HPDE6-E6E7 (cell line): ENCODE data around the gene AUTS2.

Source experiments
- DNase-seq: peaks from one replicate; pipeline ENCODE4 v3.0.0; 2011; ENCODE audit warnings: missing footprints; ENCODE audit errors: extremely low spot score

The AUTS2 gene

DNA sequence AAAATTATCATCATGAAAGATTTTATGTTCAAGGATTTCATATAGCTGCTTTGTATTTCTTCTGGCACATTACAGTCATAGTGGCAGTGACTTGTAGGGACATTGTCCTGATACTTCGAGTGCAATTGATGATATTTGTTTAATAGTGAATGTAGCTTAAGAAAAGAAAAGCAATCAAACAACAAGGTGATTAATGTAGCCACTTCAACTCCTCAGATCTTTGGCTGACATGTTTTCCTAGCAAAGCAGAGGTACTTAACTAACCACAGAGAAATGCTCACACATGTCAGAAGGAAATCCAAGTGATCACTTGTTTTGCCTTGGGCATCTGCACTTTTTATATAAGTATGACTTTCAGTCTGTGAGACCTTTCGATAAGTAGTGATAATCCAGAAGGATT, 470.3 kb downstream of the AUTS2 start:
- no peak for DNase-seq

DNA sequence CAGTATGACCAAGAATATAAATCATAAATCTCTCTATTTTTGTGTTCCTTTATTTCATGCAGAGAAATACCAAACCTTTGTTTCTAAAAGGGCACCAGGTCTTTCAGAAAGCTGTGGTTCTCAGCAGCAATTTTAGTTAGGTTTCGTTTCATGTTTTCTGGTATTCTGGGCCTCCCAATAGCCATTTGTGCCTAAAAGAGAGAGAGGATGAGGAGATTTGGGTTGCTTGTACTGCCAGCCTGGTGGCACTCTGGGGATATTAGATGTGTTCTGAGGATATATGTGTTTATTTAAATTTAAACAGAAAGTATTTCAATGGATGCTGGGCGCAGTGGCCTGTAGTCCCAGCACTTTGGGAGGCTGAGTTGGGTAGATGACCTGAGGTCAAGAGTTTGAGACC, 471.7 kb downstream of the AUTS2 start:
- no peak for DNase-seq

DNA sequence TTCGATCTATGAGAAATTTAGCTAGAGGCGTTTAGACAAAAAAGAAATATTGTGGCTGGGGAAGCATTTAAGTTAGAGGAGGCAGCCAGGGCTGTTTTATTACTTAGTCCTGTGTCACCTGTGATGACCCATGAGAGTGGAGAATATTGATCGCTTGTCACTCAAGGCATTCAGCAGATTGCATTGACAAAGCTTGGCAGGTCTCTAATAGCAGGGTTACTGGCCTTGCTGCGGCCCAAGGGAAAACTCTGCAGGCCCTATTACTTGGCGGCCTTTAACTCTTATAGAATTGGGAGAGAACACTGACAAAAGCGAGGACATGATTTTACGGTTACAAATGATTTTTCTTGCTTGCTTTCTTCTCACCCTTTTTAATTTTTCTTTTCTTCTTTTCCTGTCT, 473.5 kb downstream of the AUTS2 start:
- no peak for DNase-seq

DNA sequence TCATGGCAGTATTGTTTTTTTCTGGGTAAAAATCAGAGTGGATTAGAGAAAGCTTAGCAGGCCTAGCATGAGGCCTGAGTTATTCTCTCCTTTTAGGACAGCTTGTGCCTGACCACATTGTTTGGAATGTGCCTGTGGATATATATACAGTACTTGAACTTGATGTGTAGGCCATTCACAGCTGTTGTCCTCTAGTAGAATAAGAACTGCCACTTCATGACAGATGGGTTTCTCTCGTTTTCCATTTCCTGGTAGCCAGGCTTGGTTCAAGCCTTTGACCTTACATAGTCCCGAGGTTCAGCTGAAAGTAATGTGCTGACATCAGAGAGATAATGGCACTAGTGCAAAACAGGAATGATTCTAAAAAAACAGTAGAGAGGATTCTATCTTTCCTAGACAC, 473.9 kb downstream of the AUTS2 start:
- DNase-seq = no peak

DNA sequence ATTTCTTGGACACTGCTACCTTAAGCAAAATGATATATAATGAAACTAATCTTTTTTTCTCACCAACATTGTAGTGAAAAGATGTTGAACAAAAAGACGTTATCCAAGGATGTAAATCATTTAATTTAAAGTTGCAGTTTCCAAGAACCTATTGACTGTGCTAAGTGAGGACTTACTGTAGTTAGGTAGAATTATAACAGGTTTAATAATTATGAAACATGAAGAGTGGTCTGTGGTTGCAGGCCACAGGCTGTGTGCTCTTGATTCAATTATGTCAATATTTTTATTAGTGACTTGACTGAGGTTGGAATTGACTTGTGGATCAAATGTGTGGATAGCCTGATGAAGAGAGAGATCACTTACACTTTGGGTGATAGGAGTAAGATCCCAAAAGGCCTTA, 478.1 kb downstream of the AUTS2 start:
- DNase-seq = no peak

DNA sequence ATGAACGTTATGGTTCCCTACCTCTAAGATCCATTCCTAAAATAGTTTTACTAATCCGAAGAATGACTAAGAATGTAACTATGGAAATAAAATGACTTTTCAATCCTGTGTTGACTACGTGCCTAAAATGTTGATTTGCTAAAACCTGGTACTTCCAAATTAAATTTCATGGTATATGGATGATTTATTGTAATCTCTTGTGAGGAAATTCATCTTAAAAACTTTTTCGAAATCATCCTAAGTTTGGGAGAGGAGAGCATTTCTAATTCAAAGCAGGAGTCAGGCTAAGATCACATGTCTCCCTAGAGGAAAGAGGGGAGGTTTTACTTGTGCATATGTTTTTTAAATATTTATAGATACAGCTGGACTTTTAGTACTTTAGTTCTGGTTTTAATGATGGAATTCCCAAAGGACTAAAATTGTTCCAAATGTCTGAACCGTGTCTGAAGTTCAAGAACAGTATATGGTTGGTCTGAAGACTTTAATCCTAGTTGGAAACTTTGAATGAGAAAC, 483.9 kb downstream of the AUTS2 start:
- DNase-seq = no peak

DNA sequence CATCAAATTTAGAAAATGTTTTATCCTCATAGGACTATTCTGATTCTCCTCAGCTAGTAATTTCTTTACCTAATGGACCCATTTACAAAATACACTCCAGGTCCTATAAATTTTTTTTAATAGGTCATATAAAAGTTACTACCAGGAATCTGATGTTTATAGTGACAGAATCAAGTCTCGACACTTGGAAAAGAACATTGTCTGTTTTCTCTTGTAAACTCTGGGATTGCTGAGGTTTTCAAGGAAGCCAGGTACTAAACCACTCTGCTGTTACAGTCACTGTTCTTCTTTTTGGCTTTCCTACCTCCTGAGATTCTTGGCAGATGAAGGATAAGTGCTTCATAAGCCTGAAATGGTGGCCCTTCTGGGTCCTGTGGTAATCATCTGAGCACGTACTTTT, 493.1 kb downstream of the AUTS2 start:
- DNase-seq = no peak

DNA sequence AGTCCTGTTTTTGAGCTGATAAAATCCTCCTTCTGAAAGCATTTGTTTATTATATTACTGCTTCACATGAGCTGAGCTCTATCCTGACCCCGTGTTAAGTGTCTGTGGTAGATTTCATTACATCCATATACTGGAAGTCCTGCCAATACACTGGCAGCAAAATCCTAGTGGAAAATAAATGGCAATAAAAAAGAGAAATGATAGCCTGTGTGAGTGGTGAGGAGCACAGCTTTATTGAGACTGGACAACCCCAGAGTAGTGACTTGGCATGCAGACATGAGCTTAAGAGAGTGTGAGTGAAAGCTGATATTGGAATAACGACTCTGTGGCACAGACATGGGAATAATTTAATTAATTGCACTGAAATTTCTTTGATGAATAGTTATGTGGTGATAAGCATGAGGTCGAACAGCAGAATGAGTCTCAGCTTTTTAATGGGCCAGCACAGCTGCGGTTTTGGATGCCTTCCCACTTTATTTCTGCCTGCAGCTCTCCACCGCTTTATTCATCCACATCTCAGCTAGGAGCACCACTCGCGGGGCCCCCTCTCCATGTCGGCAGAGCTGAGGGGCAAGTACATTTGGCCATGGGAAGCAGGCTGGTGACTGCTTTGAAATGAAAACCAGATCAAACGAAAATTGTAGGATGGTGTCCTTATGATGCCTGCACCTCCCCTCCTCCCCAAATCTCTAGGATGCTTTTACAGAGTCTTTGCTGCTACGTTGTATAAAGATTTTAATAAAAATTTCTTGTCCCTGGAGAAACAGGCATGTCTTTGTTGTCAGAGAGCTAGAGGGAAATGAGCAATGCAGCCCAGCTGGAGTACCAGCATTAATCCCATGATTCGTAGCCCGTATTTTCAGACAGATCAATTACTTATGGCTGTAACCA, 494.3 kb downstream of the AUTS2 start:
- DNase-seq = no peak

DNA sequence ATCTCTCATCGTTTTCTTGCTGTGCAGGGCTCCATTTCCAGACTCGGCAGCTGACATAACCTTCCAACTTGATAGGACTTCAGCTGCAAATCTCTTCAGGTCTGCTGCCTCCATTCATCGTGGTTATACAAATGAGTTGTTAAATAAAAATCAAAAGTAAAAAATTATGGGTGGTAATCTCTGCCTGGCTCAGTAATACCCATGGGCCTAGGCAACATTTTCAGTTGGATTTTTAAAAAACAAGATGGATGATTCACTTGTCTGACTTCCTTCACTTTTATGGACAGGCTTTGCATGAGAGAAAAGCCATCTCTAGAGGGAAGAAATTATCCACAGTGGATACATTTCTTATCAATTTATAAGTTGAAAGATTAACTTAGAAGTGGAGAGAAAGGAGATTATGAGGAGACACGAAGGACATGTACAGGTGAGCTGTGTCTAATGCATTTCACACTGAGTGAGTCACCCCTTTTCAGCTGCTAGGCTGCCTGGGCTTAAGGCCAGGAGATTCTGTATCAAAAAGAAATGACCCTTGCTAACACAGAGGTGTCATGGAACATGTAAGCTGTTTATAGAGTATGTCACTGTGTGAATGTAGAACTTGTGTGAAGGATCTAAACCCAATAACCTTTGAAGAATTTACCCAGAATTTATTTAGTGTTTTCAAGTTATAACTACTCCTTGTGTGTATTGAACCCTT, 495.1 kb downstream of the AUTS2 start:
- DNase-seq = no peak

DNA sequence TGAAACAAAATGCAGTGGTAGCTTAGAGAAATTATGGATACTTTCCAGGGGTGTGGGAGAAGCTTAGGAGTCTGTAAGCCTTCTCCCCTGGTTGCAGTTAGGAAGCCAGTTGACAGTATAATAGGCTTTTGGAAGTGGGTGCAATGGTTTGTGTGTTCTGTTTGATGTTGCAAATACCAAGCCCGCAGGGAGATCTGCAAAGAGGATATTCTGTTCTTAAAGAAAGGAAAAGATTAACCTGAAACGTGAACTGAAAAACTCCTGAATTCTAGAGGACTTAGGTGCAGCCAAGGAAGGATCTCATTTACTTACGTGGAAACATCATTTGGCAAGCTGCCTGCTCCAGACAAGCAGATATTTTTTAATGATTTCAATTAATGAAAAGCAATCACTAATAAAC, 496.6 kb downstream of the AUTS2 start:
- no peak for DNase-seq

DNA sequence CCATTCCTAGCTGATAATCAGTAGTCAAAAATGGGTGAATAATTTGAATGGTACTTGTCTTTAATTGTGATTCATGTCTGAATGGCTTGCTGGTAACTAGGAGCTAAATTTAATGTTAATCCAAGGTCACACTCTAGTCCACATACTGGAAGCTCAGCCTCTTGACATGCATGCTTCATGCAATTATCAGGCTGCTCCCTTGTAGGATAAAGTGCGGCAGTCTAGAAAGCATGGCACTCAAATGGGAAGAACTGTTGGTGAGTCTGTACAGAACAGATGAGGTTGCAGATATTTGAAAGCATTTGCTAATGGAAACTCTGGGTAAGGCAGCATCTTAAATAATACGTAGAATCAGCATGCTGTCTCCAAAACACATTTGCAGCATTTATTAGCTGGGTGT, 499.4 kb downstream of the AUTS2 start:
- no peak for DNase-seq

DNA sequence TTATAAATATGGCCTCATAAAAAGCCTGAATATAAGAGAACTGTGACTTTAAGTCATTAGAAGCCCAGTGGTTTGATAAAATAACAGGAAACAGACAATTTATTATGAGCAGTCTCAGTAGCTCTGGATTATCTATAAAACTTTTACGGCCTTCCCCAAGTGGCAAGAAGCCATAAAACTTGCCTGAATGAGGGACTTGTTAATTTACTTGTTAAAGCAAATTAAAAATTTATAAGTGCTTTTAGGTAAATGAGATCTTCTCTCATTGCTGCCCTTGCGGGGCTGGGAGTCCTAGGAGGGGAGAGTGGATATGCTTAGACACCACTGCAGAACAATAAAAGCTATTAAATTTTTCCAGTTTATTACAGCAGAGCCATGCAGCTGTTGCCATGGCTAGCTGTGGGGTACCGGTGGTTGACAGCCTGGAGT, 499.9 kb downstream of the AUTS2 start:
- no peak for DNase-seq

DNA sequence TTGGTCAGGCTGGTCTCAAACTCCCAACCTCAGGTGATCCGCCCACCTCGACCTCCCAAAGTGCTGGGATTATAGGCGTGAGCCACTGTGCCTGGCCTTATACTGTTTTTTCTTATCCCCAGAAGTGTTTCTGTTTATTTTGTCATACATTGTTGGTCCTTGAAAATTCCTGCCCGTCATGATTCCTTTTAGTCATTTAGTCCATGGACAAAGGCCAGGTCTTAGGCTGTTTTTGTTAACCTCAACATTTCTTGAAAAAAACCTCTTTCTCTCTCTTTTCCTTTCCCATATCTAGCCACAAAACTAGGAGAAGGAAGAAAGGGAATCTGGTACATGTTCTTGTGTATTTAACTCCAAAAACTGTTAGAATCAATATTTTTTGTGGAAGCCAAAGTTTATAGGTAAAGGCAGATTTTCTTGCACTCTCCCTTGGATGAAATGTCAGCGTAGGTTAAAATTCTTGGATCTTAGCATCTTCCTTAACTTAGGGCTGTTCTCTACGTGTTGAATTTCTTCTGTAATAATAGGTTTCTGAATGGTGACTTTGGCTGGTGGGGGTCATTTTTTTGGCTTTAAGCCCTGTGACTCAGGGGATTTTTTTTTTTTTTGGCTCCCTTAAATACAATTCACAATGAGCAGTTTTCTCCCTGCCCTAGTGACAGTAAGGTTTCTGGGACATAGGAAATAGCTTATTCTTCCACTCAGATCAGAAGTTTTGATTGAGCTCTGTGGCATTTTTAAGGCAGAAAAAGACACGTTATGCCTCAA, 500.8 kb downstream of the AUTS2 start:
- no peak for DNase-seq

DNA sequence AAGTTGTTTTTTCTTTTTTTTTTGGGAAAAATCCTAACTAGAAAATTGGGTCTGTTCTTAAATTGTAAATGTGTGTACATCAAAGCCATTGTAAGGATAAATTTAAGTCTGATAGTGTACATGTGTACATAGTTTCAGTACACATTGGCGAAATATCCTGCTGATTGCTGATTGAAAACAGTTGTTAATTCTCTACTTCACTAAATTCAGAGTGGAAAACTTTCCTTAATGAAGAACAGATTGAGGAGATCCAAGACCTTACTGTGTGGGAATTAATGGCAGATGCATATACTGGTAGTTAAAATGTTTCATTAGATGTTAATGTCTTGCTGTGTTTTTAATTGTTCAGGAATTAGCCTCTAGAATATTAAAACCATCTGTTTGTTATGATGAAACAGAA, 506.0 kb downstream of the AUTS2 start:
- DNase-seq = no peak

DNA sequence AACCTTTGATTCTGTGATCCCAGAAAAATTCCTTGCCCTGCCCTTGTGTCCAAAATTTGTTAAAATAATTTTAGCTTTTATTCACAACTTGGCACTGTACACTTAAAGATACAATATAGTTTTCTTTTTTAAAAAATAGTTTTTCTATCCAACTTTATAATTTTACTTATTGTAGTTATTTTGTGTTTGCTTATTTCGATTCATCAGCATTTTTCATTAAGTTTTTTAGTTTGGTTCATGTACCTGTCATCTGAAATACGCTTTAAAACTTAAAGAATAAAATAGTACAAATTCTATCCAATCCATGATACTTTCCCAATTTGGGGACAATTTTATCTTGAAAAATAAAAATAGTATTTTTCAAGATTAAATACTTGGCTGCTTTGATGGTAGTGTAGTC, 514.8 kb downstream of the AUTS2 start:
- no peak for DNase-seq

DNA sequence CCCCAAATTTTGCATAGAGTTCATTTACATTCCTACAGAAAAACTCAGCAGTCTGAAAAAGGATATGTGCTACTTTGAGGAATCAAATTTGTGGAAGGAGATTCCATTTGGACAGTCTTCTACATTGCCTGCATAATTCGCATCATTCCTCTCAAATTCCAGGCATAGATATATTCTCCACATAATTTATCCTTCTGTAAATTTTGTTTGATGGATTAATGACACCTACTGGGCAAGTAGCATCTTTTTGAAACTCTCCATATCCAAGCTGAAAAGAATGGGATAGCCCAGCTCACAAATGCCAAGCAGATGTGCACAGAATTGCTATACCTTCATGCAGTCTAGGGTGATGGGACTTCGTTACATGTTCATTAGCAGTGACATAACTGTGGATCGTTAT, 515.3 kb downstream of the AUTS2 start:
- no peak for DNase-seq

DNA sequence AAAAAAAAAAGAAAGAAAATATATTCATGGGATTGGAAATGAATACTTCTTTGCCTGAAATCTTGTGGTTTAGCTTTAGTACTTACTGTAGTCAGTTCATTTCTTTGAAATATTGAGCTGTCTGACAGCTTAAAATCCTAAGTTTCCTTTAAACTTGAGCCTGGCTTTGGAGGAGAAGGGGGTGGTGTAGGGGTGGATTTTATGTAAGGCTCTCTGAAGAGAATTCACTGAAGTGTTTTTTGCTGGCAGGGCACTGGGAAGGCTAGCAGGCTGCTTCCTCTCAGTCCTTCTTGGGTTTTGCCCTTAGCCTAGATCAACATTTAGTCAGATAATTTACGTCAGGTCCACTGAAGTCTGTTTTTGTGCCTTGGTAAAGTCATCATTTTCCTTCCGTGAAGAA, 516.5 kb downstream of the AUTS2 start:
- no peak for DNase-seq

DNA sequence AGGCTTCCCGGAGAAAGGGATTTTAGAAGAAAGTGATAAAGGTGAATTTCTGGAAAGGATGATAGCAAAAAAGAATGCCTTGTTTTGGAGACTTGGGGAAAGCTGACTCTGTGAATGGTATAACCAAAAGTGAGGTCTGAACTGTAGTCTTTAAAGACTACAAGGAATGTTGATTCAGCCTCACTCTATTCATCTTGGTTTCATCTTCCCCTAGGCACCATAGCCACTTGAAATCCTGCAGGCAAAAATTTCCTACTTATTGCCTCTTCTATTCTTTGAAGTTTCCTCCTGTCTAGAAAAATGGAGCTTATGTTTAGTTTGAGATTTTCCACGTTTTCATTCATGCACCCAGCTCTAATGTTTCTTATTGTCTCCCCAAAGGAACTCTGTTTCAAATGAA, 518.0 kb downstream of the AUTS2 start:
- no peak for DNase-seq

DNA sequence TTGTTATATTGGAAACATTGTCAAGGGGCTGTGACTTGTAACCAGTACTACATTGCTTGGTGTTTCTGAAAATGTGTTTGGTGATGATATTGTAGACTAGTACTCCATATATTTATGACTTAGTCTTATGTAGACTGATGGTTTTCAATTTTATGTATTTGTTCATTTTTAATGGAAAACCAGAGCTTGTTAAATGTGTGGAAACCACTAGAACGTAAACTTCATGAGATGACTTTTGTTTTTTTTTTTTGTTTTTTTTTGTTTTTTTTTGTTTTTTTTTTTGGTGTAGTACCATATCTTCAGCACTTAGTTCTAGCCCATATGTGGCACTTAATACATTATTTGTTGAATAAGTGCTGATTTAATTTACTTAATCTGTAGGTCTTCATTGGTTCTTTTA, 518.6 kb downstream of the AUTS2 start:
- no peak for DNase-seq

DNA sequence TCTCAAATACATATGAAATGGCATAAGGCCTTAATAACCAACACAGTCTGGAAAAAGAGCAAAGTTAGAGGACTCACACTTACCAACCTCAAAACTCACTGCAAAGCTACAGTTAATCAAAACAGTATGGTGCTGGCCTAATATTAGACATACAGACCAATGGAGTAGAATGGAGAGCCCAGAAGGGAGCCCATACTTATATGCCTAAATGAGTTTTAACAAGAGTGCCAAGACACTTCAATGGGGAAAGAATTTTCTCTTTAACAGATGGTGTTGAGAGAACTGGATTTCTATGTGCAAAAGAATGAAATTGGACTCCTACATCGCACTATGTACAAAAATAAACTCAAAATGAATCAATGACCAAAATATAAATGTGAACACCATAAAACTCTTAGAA, 522.6 kb downstream of the AUTS2 start:
- DNase-seq = no peak

DNA sequence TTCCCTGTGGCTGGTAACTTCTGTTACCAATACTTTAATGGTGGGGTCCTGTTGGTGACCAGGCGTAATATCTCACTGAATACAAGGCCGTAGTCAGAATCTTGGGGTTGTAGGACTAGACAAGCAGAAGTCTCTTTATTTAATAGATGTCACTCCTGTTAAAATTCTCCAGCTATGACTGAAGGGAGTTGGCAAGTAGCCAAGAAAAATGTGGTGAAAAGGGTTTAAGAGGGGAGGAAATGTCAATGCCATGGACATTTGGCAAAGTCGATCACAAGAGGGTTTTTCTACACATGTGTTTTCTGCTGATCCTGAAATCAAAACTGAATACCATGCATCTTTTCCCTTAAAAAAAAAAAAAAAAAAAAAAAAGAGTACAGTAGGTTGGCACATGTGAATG, 533.5 kb downstream of the AUTS2 start:
- DNase-seq = no peak

DNA sequence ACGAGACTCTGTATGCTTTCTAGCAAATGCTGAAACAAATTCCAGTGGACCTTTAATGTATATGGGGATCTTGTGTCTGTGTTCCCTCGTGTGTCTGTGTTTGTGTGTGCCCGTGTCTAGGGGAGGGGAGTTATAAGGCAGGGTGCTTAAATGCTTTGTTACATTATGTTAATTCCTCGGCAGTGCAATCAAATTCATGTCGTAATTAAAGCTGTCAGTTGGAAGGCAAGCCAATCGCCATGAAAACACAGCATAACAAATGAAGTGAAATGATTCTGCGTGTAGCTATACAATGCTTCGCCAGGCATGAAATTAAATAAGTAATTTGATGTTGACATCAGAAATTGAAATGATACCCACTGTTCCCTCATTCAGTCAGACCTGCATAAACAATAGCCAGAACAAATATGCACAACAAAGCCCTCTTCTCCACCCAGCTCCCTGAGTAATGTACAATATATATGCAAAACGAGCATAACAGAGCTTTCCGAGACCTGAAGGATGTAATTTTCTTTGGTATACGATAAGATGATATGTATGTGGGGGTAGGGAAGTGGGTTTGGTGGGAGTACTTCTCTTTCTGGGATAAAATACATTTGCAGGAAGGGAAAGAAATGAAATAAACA, 534.1 kb downstream of the AUTS2 start:
- DNase-seq = no peak
